Measurements from ENCODE around the gene PGD.
"Not testable (repeated sequence)": the region's sequence is repeated elsewhere in the genome, so short reads cannot be mapped to it uniquely, and the experiment has no call there.

Gene PGD

DNA sequence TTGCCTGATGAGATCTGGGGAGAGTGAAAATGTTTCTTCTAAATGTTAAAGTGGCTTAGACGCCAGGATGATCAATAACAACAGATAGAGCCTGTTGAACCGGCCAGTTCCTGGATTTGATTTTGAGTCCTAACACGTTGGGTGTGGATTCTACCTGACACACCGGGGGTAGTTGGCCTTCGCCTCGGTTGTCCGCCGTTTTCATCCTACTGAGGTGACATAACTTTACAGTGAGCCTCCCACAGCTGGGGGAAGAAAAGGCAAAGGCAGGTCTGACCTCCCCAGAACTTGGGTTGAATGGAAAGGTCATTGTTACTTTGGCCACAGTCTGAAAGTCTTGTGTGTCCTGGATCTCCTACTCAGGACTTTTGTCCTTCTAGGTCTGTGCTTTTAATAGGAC lies 1.1 kb downstream of the PGD start:
- DNase-seq: peak in 1 of 2 experiments; percentile 22

DNA sequence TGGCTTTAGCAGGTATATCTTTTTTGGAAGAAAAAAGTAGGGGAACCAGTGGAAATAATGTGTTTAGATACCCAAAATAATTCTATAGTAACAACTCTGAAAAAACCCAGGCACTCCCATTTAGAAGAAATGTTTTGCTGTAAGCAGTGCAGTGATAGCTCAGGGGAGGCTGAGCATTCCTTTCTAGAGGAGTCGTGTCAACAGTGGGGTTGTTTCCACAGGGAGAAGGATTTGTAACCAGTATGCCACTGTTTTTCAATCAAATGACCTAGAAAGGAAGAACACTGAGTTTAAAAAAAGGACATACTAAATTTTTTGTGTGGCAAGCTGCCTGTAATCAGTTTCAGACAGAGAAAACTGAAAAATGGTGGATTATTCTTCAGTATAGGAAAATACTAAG lies 2.4 kb downstream of the PGD start:
- DNase-seq: no peak

GRCh38 chr1:10402729-10403274 lies 3.9 kb downstream of the PGD start:
- no peak for DNase-seq

DNA sequence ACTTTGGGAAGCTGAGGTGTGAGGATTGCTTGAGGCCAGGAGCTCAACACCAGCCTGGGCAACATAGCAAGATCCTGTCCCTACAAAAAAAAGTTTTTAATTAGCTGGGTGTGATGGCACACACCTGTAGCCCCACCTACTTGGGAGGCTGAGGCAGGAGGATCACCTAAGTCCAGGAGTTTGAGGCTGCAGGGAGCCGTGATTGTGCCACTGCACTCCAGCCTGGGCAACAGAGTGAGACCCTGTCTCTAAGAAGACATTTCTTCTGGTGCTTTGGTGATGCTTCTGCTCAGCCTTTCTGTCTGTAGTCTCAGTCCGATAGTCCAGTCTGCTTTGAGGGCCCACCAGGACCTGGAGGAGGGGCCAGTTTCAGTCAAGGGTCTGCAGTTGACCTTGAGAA lies 8.3 kb downstream of the PGD start:
- no peak for DNase-seq

GRCh38 chr1:10415211-10415930 lies 16.5 kb downstream of the PGD start:
- no peak for DNase-seq

GRCh38 chr1:10415967-10416366 lies 17.1 kb downstream of the PGD start:
- DNase-seq: not testable (repeated sequence)

GRCh38 chr1:10418741-10419140 lies 19.9 kb downstream of the PGD start:
- DNase-seq: not testable (repeated sequence)

DNA sequence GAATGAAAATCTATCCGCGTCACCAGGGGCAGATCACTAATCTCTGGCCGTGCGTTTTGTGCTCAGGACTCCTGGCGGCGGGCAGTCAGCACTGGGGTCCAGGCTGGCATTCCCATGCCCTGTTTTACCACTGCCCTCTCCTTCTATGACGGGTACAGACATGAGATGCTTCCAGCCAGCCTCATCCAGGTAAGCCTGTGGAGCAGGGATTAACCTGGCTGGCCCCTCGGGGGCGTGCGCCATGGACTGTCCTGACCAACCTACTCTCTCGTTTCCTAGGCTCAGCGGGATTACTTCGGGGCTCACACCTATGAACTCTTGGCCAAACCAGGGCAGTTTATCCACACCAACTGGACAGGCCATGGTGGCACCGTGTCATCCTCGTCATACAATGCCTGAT lies 20.5 kb downstream of the PGD start:
- no peak for DNase-seq

- DNase-seq: no peak
Measured at GRCh38 chr1:10421637-10422036, 22.8 kb downstream of the PGD start.

DNA sequence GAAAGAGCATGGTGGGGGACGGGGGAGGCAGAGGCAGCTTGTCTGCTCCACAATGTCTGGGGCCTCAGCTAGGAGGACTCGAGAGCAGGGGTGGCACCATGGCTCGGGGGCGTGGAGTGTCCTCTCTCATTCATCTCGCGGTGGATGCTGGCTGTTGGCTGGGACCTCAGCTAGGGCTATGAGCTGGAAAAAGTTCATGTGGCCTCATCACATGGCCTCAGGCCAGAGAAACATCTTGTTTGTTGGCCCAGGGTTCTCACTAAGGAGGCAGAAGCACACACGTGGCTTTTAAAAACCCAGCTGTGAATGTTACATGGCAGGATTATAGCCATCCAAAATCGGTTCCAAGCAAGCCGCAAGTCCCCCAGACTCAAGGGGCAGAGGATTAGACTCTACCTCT lies 25.2 kb downstream of the PGD start:
- no peak for DNase-seq

DNA sequence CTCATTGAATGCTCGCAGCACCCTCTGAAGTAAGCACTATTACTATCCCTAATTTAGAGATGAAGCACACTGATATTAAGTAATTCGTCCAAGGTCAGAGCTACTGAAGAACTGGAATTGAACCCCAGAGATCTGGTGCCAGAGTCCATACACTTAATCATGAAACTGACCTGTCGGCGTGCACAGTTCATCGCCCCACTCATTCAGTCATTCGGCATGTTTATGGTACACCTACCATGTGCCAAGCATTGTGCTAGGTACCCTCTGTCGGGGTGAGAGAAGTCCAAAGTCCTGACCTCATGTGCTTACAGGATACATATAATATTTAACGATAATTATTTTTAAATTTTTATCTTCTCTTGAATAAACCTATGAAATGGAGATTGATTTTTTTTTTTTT lies 25.8 kb downstream of the PGD start:
- no peak for DNase-seq

DNA sequence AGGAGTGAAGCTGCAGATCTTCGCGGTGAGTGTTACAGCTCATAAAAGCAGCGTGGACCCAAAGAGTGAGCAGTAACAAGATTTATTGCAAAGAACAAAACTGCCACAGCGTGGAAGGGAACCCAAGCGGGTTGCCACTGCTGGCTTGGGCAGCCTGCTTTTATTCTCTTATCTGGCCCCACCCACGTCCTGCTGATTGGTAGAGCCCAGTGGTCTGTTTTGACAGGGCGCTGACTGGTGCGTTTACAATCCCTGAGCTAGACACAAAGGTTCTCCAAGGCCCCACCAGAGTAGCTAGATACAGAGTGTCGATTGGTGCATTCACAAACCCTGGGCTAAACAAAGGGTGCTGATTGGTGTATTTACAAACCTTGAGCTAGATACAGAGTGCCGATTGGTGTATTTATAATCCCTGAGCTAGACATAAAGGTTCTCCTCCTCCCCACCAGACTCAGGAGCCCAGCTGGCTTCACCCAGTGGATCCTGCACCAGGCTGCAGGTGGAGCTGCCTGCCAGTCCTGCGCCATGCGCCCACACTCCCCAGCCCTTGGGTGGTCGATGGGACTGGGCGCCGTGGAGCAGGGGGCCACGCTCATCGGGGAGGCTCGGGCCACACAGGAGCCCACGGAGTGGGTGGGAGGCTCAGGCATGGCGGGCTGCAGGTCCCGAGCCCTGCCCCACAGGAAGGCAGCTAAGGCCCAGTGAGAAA lies 27.1 kb downstream of the PGD start:
- DNase-seq: not testable (repeated sequence)

- not testable (repeated sequence) for DNase-seq
Measured at GRCh38 chr1:10426535-10426848, 27.6 kb downstream of the PGD start.

GRCh38 chr1:10428984-10429383 lies 30.1 kb downstream of the PGD start:
- DNase-seq: no peak

- DNase-seq: no peak
Measured at GRCh38 chr1:10429868-10430215, 31.0 kb downstream of the PGD start.

DNA sequence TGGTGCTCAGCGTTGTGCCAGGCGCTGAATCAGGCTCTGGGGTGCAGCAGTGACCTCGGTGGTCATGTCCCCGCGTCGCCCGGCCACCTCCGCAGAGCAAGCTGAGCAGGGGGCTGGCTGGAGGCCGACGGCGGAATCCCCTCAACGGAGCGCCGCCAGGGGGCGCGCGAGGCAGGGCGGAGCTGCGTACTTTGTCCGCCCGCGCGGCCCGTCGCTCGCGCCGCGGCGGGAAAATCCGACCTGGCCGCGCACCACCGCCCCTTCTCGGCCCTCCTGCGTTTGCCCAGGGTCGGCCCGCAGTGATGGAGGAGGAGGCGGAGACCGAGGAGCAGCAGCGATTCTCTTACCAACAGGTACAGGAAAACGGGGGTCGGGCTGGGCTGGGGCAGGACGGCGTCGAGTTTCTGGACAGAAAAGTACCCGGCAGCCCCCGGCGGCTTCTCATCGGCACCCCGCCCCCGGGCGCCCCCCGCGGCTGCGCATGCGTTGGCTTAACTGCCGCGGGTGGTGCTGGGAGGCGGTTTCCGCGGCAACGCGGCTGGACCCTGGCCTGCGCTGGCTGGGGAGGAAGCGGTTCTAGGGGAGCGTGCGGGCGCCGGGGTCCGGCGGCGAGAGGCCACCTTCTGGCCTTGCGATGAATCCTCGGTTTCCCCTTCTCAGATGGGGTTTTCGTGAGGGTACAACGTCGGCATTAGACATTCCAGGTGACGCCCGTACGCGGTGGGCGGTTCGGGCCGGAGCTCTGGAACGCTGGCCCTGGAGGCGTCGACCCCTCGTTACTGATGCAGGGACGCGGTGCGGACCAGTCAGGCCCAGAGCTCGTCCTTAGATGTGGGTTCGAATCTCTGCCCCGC lies 31.6 kb downstream of the PGD start, which contains the start of gene CENPS:
CENPS (plus strand) TSS at position 218 of the 854 bp plus-strand sequence; CDS start at position 303, 85 bp downstream.
- DNase-seq: peak; percentile 95 to 96

DNA sequence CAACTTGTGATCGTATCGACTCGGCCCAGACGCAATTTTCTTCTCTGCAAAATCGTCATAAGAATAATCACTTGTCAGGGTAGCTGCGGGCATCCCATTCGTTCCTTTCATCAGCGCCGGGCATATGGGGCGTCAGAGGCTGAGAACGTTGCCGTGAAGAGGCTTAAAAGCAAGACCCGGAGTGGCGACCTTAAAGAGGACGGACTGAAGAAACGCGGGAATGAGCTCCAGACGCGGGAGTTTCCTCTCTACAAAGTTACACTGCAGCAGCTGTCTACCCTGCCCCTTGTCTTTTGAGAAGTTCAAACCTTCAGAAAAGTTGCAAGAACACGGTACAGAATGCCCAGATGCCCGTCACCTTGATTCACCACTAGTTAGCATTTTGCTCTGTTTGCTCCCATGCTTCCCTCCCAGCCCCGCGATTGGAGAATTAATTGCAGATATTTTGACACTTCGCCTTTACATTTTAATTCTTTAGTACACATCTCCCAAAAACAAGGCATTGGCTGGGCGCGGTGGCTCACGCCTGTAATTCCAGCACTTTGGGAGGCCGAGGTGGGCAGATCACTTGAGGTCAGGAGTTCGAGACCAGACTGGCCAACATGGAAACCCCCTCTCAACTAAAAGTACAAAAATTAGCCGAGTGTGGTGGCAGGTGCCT lies 32.3 kb downstream of the PGD start:
- DNase-seq: no peak

- no peak for DNase-seq
Measured at GRCh38 chr1:10432910-10433700, 34.2 kb downstream of the PGD start.

- no peak for DNase-seq
Measured at GRCh38 chr1:10433790-10434189, 34.9 kb downstream of the PGD start.

DNA sequence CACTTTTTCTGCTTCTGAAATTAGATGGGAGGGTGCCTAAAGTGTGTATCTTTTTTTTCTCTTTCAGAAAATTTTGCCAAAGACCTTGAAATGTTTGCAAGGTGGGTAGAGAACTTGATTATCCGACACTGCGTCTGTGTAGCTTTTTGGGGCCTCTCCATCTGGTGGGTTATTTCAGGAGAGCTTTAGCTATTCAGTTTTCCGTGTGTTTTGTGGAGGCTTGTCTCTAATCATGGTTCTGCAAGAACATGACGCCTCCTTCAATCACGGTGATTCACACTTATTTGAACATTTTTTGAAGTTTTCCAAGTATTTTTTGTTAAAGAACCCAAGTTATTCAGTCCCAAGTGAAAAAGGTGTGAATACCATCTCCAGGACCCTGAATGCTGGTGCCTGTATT lies 35.7 kb downstream of the PGD start:
- DNase-seq: no peak

DNA sequence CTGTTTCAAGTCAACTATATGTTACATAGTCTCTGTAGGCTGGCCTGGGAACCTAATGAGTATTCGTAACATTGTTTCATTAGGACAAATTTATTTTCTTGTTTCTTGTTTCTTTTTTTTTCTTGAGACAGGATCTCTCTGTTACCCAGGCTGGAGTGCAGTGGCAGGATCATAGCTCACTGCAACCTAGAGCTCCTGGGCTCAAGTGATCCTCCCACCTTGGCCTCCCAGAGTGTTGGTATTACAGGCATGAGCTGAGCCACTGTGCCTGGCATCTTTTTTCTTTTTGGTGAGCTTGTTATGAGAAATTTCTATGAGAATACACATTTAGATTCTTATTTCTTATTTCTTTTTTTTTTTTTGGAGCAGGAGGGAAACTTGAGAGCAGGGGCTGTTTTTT lies 38.2 kb downstream of the PGD start:
- no peak for DNase-seq

DNA sequence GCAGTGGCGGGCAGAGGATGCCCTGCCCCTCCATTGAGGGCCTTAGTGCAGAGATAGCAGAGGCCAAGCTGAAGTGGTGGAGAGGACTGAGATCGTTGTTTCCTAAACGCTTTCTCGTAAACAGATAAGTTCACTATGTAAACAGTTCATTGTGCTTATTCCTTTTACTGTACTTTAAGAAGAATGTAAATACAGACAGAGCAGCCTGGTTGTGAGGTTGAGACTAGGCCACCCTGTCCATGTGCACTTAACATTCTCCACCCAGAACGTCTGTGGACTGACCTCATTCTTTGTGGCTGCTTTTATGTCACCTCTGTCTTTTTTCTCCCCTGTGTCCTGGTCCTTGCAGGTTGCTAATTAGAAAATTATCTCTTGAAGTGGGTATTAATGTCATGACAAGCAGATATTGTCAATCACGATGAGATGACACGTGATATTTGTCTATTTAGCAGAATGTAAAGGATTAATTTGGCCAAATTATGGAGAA lies 39.9 kb downstream of the PGD start:
- DNase-seq: no peak
